T-cell (primary cell): ENCODE measurements around the gene CSF1R. TPM values are rescaled to one million over a fixed set of nuclear protein-coding genes. Genes with fewer than 3 reads are reported as not detected.

Experiments used
- ATAC-seq, 4 experiments: fragments of 200-7000 bp in 3 of 4; fragments of 150-1000 bp in 1 of 4; cut with Tn5 transposase; replicated peaks in 1 of 4; 1 replicate in 3 of 4; 2 replicates in 1 of 4; pipeline ENCODE4 v1.10.0; 2021; ENCODE audit warnings: moderate library complexity in 3 of 4, mild to moderate bottlenecking in 2 of 4, moderate number of reproducible peaks in 1 of 4
- CTCF ChIA-PET, 2 donors: fragments of 300-600 bp; sonication (Branson Sonifier 250); formaldehyde crosslinking; loops; one replicate each; lab custom pipeline; 2022; ENCODE audit warnings: antibody characterized with exemption in 2 of 2; lab: Charles Lee
- POLR2A ChIA-PET, 2 donors: fragments of 300-600 bp; sonication (Branson Sonifier 250); formaldehyde crosslinking; loops; one replicate each; lab custom pipeline; 2022; ENCODE audit warnings: antibody characterized with exemption in 2 of 2; lab: Charles Lee
- DNase-seq, 35 experiments: peaks; one replicate each; pipeline versions ENCODE4 v3.0.0 to v3.0.0-alpha.2; 2013 to 2023
- H3K27ac ChIP-seq: one replicate; pipeline ENCODE4 v1.5.1; 2013; ENCODE audit warnings: low read length
- H3K27me3 ChIP-seq, 2 experiments: replicated peaks in 1 of 2; 1 replicate in 1 of 2; 2 replicates in 1 of 2; pipeline versions ENCODE4 v1.6.1 to v1.7.0; 2013; ENCODE audit warnings: low read length in 1 of 2, mixed read lengths in 1 of 2; ENCODE audit not compliant: control insufficient read depth in 2 of 2, insufficient read depth in 2 of 2; ENCODE audit errors: extremely low read depth in 1 of 2
- H3K36me3 ChIP-seq, 2 donors: 1 replicate in 1 of 2; 2 replicates in 1 of 2; pipeline versions ENCODE4 v1.6.1 to v1.7.0; 2013; ENCODE audit warnings: low read length in 1 of 2; ENCODE audit not compliant: control insufficient read depth in 2 of 2, insufficient read depth in 1 of 2; ENCODE audit errors: extremely low read depth in 1 of 2
- H3K4me1 ChIP-seq, 2 experiments: 1 replicate in 1 of 2; 2 replicates in 1 of 2; pipeline versions ENCODE4 v1.6.1 to v1.7.0; 2013; ENCODE audit warnings: low read length in 2 of 2, mixed read lengths in 1 of 2; ENCODE audit not compliant: insufficient read depth in 2 of 2, control insufficient read depth in 1 of 2; ENCODE audit errors: extremely low read depth in 1 of 2
- H3K4me3 ChIP-seq, 2 donors: 1 replicate in 1 of 2; 2 replicates in 1 of 2; pipeline versions ENCODE4 v1.5.1 to v1.7.0; 2013; ENCODE audit warnings: mild to moderate bottlenecking in 2 of 2, low read length in 1 of 2, moderate library complexity in 1 of 2; ENCODE audit not compliant: control insufficient read depth in 1 of 2; ENCODE audit errors: extremely low read depth in 1 of 2
- H3K9me3 ChIP-seq: 2 replicates; pipeline ENCODE4 v1.7.0; 2013
- H3K27ac Mint-ChIP-seq, 2 donors: one replicate each; pipeline ENCODE4 v1.8.0; 2020 to 2021; ENCODE audit warnings: mild to moderate bottlenecking in 2 of 2, mixed read lengths in 2 of 2
- H3K27me3 Mint-ChIP-seq, 2 donors: one replicate each; pipeline ENCODE4 v1.8.0; 2021 to 2022; ENCODE audit warnings: mixed read lengths in 2 of 2
- H3K36me3 Mint-ChIP-seq: one replicate; pipeline ENCODE4 v1.8.0; 2021; ENCODE audit warnings: mixed read lengths
- H3K4me1 Mint-ChIP-seq, 3 donors: one replicate each; pipeline ENCODE4 v1.8.0; 2020 to 2022; ENCODE audit warnings: mixed read lengths in 3 of 3, mild to moderate bottlenecking in 1 of 3
- H3K4me3 Mint-ChIP-seq, 3 donors: one replicate each; pipeline ENCODE4 v1.8.0; 2020 to 2022; ENCODE audit warnings: mild to moderate bottlenecking in 3 of 3, mixed read lengths in 3 of 3, moderate library complexity in 3 of 3
- H3K9me3 Mint-ChIP-seq, 3 donors: one replicate each; pipeline ENCODE4 v1.8.0; 2020 to 2022; ENCODE audit warnings: mixed read lengths in 3 of 3
- whole genome bisulfite sequencing: methylation state at CpG from one replicate; pipeline ENCODE4 v1.1.5; 2013; ENCODE audit warnings: missing lambda C conversion rate; ENCODE audit not compliant: insufficient coverage; 5-methylcytosine and 5-hydroxymethylcytosine counted together
- total RNA-seq, 35 experiments: library from RNA in 6 of 35; stranded (reverse) in 6 of 35; fragments of 120-200 nt in 1 of 35; gene quantifications; one replicate each; pipeline versions ENCODE4 v1.2.1 to v1.2.4 and lab custom pipeline; 2013 to 2026

CSF1R gene
- total RNA-seq, 5 donors from 2014 or later (not counting 1 experiment from before 2014, with no cell fraction given): 0.36 to 0.95 (median 0.58) TPM; not detected in 1

DNA sequence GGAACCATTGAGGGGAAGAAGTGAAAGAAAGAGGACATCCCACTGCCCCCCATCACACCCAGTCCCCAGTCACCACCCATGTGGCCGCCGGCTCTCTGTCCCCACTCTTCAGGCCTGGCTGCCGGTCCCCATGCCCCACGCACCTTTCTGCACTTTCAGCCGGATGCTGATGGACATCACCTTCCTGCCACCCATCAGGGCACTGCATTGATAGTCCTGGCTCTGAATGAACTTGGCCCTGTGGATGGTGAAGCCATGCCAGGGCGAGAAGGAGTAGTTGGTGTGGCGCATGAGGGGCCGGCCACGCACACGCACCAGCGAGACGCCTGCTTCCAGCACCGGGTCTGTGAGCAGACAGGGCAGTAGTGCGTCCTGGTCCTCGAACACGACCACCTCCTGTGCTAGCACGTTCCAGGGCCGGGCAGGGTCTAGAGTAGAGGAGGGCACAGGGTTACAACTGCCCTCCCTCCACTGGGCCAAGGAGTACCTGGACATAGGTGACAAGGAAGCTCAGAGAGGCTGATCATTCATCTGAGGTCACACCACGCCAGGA lies 6.4 kb downstream of the CSF1R start:
- 90% methylated on average over 14 of the region's 19 CpGs for WGBS
- Mint-ChIP-seq H3K27me3 (peaks cover 22 to 32% of the 10 kb centered on the region in 2 donors), H3K27ac (no peak overlapping the region), H3K9me3 (no peaks in the 10 kb centered on the region), H3K4me3 (no peak overlapping the region), H3K36me3 (no peaks in the 10 kb centered on the region), H3K4me1 (peaks cover 0 to 4% (median 0%) of the 10 kb centered on the region in 3 donors)
- no peaks in the 10 kb centered on the region for H3K36me3 ChIP-seq
- no peak overlapping the region for H3K4me3 ChIP-seq
- DNase-seq (no peak), ATAC-seq (no peak)
- H3K9me3 ChIP-seq: no peaks in the 10 kb centered on the region
- ChIA-PET CTCF (no interaction called here), POLR2A (no interaction called here)
- no peak overlapping the region for H3K27ac ChIP-seq
- peaks cover 0 to 4% of the 10 kb centered on the region in 2 experiments for H3K4me1 ChIP-seq
- H3K27me3 ChIP-seq: peaks cover 0 to 55% of the 10 kb centered on the region in 2 experiments

DNA sequence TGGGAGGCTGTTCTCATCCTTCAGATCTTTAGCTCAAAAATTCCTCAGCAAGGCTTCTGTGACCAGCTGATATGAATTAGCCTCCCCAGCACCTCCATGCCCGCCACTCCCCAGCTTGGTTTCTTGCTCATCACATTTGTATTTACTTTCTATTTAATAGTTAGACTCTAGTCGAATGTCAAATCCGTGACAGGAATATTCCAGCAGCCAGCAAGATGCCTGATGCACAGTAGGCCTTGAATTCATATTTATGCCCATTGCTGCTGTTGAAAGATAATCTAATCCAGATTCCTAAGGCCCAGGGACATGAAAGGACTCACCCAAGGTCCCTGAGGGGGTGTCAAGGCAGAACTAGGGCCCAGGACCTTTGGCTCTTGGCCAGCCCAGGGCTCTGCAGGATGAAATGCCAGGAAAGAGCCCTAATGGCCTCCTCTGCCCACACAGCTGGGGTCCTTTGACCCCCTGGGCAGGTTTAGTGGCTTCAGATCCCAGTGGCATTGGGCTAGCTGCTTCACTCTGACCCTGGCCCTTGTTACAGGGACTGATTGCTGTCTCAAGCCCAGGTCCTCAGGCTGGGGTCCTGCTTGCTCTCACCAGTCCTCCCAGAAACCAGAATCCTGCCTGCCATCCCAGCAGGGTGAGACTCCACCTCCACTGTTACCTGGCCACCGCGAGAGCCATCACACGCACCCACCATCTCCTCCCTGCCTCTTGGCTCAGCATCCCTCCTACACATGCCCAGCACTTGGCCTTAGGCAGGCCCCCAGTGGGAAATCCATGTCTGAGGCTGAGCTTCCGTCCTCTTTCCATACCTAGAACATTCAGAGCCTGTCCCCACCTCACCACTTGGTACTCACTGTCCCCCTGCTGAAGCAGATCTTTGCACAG lies 7.3 kb downstream of the CSF1R start:
- Mint-ChIP-seq H3K9me3 (no peaks in the 10 kb centered on the region), H3K4me1 (peaks cover 0 to 4% (median 0%) of the 10 kb centered on the region in 3 donors), H3K27me3 (peaks cover 22 to 32% of the 10 kb centered on the region in 2 donors), H3K27ac (no peak overlapping the region), H3K36me3 (no peaks in the 10 kb centered on the region), H3K4me3 (no peak overlapping the region)
- ATAC-seq (no peak), DNase-seq (no peak)
- Histone ChIP-seq H3K36me3 (no peaks in the 10 kb centered on the region), H3K27ac (no peak overlapping the region), H3K27me3 (peaks cover 0 to 50% of the 10 kb centered on the region in 2 experiments), H3K4me3 (no peak overlapping the region), H3K4me1 (peaks cover 0 to 4% of the 10 kb centered on the region in 2 experiments), H3K9me3 (no peaks in the 10 kb centered on the region)
- 95% methylated on average over 3 of the region's 7 CpGs for WGBS
- POLR2A ChIA-PET: no interaction called here
- CTCF ChIA-PET: no interaction called here

DNA sequence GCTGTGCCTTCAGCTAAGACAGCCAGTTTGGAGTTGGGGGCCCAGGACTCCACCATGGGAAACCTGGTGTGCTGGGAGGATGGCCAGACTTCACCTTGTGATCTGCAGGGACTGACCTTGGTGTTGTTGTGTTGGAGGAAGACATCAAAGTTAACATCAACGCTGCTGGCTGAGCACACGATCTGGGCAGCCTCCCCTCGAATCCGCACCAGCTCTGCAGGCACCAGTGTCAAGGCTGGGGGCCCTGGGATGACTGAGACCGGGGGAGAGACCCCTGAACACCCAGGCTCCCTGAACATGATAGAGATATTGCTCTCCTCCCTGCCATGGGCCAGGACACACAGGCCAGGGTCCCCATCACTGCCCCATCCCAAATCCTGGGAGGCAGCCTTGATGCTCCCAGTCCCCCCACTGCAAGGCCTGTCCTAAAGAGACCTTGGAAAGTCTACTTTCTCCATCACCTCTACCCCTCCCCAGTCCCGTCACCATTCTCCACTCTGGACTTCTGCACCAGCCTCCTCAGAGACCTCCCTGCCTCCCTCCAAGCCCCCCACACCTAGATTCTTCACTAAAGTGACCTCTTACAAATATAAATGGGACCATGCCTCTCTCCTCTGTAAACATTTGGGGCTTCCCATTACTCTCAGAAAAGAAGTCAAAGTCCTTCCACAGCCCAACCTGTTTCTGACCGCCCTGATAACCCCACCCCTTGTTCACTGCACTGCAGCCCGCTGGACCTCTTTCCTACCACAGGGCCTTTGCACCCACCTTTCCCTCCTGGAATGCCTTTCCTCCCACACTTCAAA lies 8.2 kb downstream of the CSF1R start:
- H3K4me1 Mint-ChIP-seq: peaks cover 0 to 4% (median 0%) of the 10 kb centered on the region in 3 donors
- Histone ChIP-seq H3K4me3 (no peak overlapping the region), H3K4me1 (peaks cover 0 to 4% of the 10 kb centered on the region in 2 experiments), H3K27me3 (peaks cover 0 to 46% of the 10 kb centered on the region in 2 experiments), H3K36me3 (no peaks in the 10 kb centered on the region), H3K27ac (no peak overlapping the region), H3K9me3 (no peaks in the 10 kb centered on the region)
- no peaks in the 10 kb centered on the region for H3K9me3 Mint-ChIP-seq
- H3K36me3 Mint-ChIP-seq: no peaks in the 10 kb centered on the region
- ChIA-PET POLR2A (no interaction called here), CTCF (no interaction called here)
- H3K27ac Mint-ChIP-seq: no peak overlapping the region
- 91% methylated on average over 8 of the region's 8 CpGs for WGBS
- DNase-seq (no peak), ATAC-seq (no peak)
- H3K4me3 Mint-ChIP-seq: no peak overlapping the region
- H3K27me3 Mint-ChIP-seq: peaks cover 17 to 25% of the 10 kb centered on the region in 2 donors

DNA sequence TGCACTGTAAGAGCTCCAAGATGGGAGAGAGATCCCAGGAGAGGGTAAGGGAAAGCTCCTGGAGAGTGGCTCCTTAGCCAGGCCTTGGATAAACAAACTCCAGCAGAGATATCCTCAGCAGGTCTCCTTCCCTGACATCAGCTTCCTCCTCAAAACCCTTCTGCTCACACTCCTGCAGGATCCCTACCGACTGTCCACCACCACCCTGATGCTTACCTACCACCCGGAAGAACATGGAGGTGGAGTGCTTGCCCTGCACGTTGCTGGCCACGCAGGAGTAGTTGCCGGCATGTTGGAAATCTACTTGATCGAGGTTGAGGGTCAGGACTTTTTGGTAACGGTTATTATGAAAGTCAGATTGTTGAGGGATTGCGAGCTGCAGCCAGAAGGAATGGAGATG lies 9.3 kb downstream of the CSF1R start:
- Histone ChIP-seq H3K27me3 (peaks cover 0 to 37% of the 10 kb centered on the region in 2 experiments), H3K4me3 (no peak overlapping the region), H3K27ac (no peak overlapping the region), H3K36me3 (no peaks in the 10 kb centered on the region), H3K4me1 (peaks cover 0 to 4% of the 10 kb centered on the region in 2 experiments), H3K9me3 (no peaks in the 10 kb centered on the region)
- WGBS: 85% methylated on average over 7 of the region's 8 CpGs
- Mint-ChIP-seq H3K36me3 (no peaks in the 10 kb centered on the region), H3K27me3 (peaks cover 8 to 18% of the 10 kb centered on the region in 2 donors), H3K4me1 (peaks cover 0 to 1% (median 0%) of the 10 kb centered on the region in 3 donors), H3K9me3 (no peaks in the 10 kb centered on the region), H3K4me3 (no peak overlapping the region), H3K27ac (no peak overlapping the region)
- ChIA-PET CTCF (no interaction called here), POLR2A (no interaction called here)
- ATAC-seq (no peak), DNase-seq (no peak)

DNA sequence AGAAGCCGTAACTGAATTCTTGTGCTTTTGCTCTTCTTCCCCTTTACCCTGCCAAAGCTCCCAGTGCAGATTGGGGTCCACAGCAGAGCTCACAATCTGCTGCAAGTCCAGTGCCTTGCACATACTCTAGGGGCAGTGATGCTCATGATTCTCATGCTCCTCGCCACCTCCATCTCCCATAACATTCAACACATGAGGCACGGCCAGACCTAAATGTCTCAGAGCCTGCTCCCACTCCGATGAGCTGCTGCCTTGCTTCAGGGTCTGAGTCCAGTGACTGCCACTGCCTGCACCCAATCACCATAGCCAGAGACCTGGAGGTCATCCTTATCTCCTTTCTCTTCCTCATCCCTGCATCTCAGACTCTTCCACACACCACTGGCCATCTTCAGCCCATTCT lies 10.5 kb downstream of the CSF1R start:
- H3K9me3 Mint-ChIP-seq: no peaks in the 10 kb centered on the region
- ChIA-PET POLR2A (no interaction called here), CTCF (no interaction called here)
- Histone ChIP-seq H3K27ac (no peak overlapping the region), H3K27me3 (peaks cover 0 to 26% of the 10 kb centered on the region in 2 experiments), H3K9me3 (no peaks in the 10 kb centered on the region), H3K4me1 (no peaks in the 10 kb centered on the region), H3K4me3 (no peak overlapping the region), H3K36me3 (no peaks in the 10 kb centered on the region)
- no peak overlapping the region for H3K4me3 Mint-ChIP-seq
- 79% methylated on average over 4 of the region's 4 CpGs for WGBS
- H3K4me1 Mint-ChIP-seq: no peaks in the 10 kb centered on the region
- ATAC-seq (no peak), DNase-seq (peak in 1 of 35 experiments; percentile 5)
- H3K27ac Mint-ChIP-seq: no peak overlapping the region
- H3K36me3 Mint-ChIP-seq: no peaks in the 10 kb centered on the region
- peaks cover 4 to 9% of the 10 kb centered on the region in 2 donors for H3K27me3 Mint-ChIP-seq

DNA sequence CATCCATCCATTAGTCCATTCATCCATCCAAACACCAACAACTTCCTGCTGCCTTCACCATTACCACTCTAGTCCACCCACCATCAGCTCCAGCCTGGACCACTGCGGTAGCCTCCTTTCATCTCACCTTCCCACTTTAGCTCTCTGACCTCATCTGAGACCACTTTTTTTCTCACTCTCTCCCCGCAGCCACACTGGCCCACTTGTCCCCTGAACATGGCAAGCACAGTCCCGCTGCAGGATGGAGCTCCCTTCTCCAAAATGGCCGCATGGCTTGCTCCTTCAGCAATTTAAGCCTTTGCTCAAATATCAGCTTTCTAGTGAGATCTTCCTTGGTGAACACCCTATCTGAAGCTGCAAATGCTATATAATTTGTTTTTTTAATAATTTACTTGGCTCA lies 11.1 kb downstream of the CSF1R start:
- no peaks in the 10 kb centered on the region for H3K36me3 Mint-ChIP-seq
- H3K9me3 ChIP-seq: no peaks in the 10 kb centered on the region
- no peak for DNase-seq
- no peak overlapping the region for H3K4me3 Mint-ChIP-seq
- 77% methylated on average over 4 of the region's 4 CpGs for WGBS
- H3K4me1 ChIP-seq: no peaks in the 10 kb centered on the region
- peaks cover 0 to 20% of the 10 kb centered on the region in 2 experiments for H3K27me3 ChIP-seq
- no peak for ATAC-seq
- no peak overlapping the region for H3K4me3 ChIP-seq
- H3K27ac Mint-ChIP-seq: no peak overlapping the region
- POLR2A ChIA-PET: no interaction called here
- no peaks in the 10 kb centered on the region for H3K4me1 Mint-ChIP-seq
- H3K9me3 Mint-ChIP-seq: no peaks in the 10 kb centered on the region
- no peak overlapping the region for H3K27ac ChIP-seq
- peaks cover 4 to 8% of the 10 kb centered on the region in 2 donors for H3K27me3 Mint-ChIP-seq
- no peaks in the 10 kb centered on the region for H3K36me3 ChIP-seq
- CTCF ChIA-PET: no interaction called here
